PC-9 (cell line): Measurements from ENCODE around the gene NFKBIL1. TPM values are rescaled to one million over a fixed set of nuclear protein-coding genes. Genes with fewer than 3 reads are reported as not detected.
A peak's percentile ranks its signal among the peaks of the same experiment; 100 is the strongest.

ENCODE experiments used
- BruUV-seq: library from RNA; stranded (reverse); fragments of 400-500 nt; replicated peaks from 2 replicates; lab custom pipeline; 2021; lab: Mats Ljungman, UMichigan
- CTCF ChIA-PET: fragments of 300-600 bp; sonication (Branson Sonifier 250); formaldehyde crosslinking; loops from one replicate; lab custom pipeline; 2022; ENCODE audit warnings: antibody characterized with exemption; lab: Charles Lee
- POLR2A ChIA-PET: fragments of 300-600 bp; sonication (Branson Sonifier 250); formaldehyde crosslinking; loops from one replicate; lab custom pipeline; 2022; ENCODE audit warnings: antibody characterized with exemption; ENCODE audit not compliant: unreplicated experiment; lab: Charles Lee
- DNase-seq, 2 experiments: peaks; one replicate each; pipeline versions ENCODE4 v3.0.0 to v3.0.0-alpha.2; 2015 to 2022; ENCODE audit warnings: mixed read lengths in 1 of 2
- H2AFZ ChIP-seq: fragments of 200-600 bp; sonication (generic); 2 replicates; pipeline ENCODE4 v1.8.1; 2017; ENCODE audit warnings: antibody characterized with exemption
- H3F3A ChIP-seq: fragments of 200-600 bp; sonication (generic); 2 replicates; pipeline ENCODE4 v1.8.1; 2017; ENCODE audit warnings: antibody characterized with exemption, mild to moderate bottlenecking, low read depth; ENCODE audit not compliant: insufficient read depth
- H3K27ac ChIP-seq: fragments of 200-600 bp; sonication (generic); 2 replicates; pipeline ENCODE4 v1.6.1; 2016; ENCODE audit warnings: mixed run types
- H3K27me3 ChIP-seq: fragments of 200-600 bp; sonication (generic); 2 replicates; pipeline ENCODE4 v1.6.1; 2016; ENCODE audit warnings: low read depth, mixed run types; ENCODE audit not compliant: insufficient read depth
- H3K36me3 ChIP-seq: fragments of 200-600 bp; sonication (generic); 2 replicates; pipeline ENCODE4 v1.6.1; 2016; ENCODE audit warnings: low read depth, mixed run types
- H3K4me1 ChIP-seq: fragments of 200-600 bp; sonication (generic); replicated peaks from 2 replicates; pipeline ENCODE4 v1.6.1; 2016; ENCODE audit warnings: mixed run types; ENCODE audit not compliant: insufficient read depth
- H3K4me2 ChIP-seq: fragments of 200-600 bp; sonication (generic); 2 replicates; pipeline ENCODE4 v1.6.1; 2017; ENCODE audit warnings: mixed run types
- H3K4me3 ChIP-seq: fragments of 200-600 bp; sonication (generic); 2 replicates; pipeline ENCODE4 v1.6.1; 2016; ENCODE audit warnings: mixed run types
- H3K79me2 ChIP-seq: fragments of 200-600 bp; sonication (generic); 2 replicates; pipeline ENCODE4 v1.6.1; 2017; ENCODE audit warnings: low read depth, mixed run types
- H3K9me2 ChIP-seq: fragments of 200-600 bp; sonication (generic); 2 replicates; pipeline ENCODE4 v1.8.1; 2017; ENCODE audit warnings: mild to moderate bottlenecking; ENCODE audit not compliant: insufficient read depth
- H3K9me3 ChIP-seq: fragments of 200-600 bp; sonication (generic); 2 replicates; pipeline ENCODE4 v1.8.1; 2016; ENCODE audit warnings: low read depth; ENCODE audit not compliant: insufficient read depth
- H4K20me1 ChIP-seq: fragments of 200-600 bp; sonication (generic); 2 replicates; pipeline ENCODE4 v1.8.1; 2017; ENCODE audit not compliant: insufficient read depth
- EZH2 ChIP-seq: fragments of 200-600 bp; sonication (generic); IDR thresholded peaks from 2 replicates; pipeline ENCODE4 v1.8.0; 2017; ENCODE audit warnings: antibody characterized with exemption, low read depth
- intact Hi-C: fragments of 100-400 bp; cut with micrococcal nuclease; formaldehyde crosslinking; loops from one replicate; pipeline ENCODE4 v1.10.0; 2022; ENCODE audit not compliant: unreplicated experiment
- total RNA-seq: library from RNA; stranded (reverse); gene quantifications from 2 replicates; pipeline ENCODE4 v1.2.3, GENCODE V29; 2021
- TF ChIP-seq, protein P1 (sequence below): fragments of 200-600 bp; sonication (generic); conservative IDR thresholded peaks from 2 replicates; pipeline ENCODE4 v1.6.1; 2017; ENCODE audit warnings: mixed run types, antibody characterized with exemption, mild to moderate bottlenecking, moderate library complexity

Gene NFKBIL1
- total RNA-seq, 1 experiment from 2014 or later: 26.1 TPM

DNA sequence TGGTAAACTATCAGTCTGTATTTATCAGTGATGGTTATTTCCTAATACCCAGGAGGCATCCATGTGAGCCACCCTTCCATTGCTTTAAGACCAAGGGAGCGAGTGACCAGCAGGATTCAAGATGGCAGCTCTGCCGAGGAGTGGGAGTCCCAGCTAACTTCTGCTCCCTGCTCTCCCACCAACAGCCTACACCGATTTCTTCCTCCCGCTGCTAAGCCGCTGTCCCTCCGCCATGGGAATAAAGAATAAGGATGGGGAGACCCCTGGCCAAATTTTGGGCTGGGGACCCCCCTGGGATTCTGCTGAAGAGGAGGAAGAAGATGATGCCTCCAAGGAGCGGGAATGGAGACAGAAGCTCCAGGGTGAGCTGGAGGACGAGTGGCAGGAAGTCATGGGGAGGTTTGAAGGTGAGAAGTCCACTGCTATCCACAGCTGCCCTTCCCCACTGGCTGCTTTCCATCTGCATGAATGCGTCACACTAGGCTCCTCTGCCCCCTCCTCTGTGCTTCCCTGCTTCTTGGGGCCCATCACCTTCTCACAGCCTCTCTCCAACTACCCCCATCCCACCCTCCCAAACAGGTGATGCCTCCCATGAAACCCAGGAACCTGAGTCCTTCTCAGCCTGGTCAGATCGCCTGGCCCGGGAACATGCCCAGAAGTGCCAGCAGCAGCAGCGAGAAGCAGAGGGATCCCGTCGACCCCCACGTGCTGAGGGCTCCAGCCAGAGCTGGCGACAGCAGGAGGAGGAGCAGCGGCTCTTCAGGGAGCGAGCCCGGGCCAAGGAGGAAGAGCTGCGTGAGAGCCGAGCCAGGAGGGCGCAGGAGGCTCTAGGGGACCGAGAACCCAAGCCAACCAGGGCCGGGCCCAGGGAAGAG lies 10.3 kb downstream of the NFKBIL1 start:
- Histone ChIP-seq H2AFZ (no peak overlapping the region), H3K4me2 (no peak overlapping the region), H3K4me3 (no peak overlapping the region), H3K36me3 (0 out of 2 replicates have a peak, but pooled peaks cover 6% of the 10 kb centered on the region), H3K27ac (no peak overlapping the region), H3K9me2 (no peaks in the 10 kb centered on the region), H3K4me1 (peaks cover 15% of the 10 kb centered on the region), H4K20me1 (0 out of 2 replicates have a peak, but pooled peaks cover 4% of the 10 kb centered on the region), H3K79me2 (0 out of 2 replicates have a peak, but pooled peaks cover 3% of the 10 kb centered on the region), H3K27me3 (no peaks in the 10 kb centered on the region), H3F3A (peaks cover 22% of the 10 kb centered on the region; the same call in 1 of the 2 replicates), H3K9me3 (no peaks in the 10 kb centered on the region)
- ChIA-PET CTCF (no interaction called here), POLR2A (no interaction called here)
- DNase-seq: no peak
- intact Hi-C loops: no loop called here
- no TSS peak for BruUV-seq
- TF ChIP-seq EZH2: no peak
- TF ChIP-seq, protein P1, sequence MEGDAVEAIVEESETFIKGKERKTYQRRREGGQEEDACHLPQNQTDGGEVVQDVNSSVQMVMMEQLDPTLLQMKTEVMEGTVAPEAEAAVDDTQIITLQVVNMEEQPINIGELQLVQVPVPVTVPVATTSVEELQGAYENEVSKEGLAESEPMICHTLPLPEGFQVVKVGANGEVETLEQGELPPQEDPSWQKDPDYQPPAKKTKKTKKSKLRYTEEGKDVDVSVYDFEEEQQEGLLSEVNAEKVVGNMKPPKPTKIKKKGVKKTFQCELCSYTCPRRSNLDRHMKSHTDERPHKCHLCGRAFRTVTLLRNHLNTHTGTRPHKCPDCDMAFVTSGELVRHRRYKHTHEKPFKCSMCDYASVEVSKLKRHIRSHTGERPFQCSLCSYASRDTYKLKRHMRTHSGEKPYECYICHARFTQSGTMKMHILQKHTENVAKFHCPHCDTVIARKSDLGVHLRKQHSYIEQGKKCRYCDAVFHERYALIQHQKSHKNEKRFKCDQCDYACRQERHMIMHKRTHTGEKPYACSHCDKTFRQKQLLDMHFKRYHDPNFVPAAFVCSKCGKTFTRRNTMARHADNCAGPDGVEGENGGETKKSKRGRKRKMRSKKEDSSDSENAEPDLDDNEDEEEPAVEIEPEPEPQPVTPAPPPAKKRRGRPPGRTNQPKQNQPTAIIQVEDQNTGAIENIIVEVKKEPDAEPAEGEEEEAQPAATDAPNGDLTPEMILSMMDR: no peak

DNA sequence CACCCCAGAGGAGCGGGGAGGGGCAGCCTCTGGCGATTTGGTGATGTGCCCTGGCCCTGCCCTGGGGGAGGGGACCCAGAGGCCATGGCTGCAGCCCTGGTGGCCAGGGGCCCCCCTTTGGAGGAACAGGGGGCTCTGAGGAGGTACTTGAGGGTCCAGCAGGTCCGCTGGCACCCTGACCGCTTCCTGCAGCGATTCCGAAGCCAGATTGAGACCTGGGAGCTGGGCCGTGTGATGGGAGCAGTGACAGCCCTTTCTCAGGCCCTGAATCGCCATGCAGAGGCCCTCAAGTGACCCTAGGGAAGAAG lies 10.9 kb downstream of the NFKBIL1 start:
- H3K79me2 ChIP-seq: 0 out of 2 replicates have a peak, but pooled peaks cover 3% of the 10 kb centered on the region
- no peak overlapping the region for H2AFZ ChIP-seq
- no peaks in the 10 kb centered on the region for H3K9me3 ChIP-seq
- 0 out of 2 replicates have a peak, but pooled peaks cover 4% of the 10 kb centered on the region for H4K20me1 ChIP-seq
- H3K4me2 ChIP-seq: no peak overlapping the region
- no peak overlapping the region for H3K4me3 ChIP-seq
- intact Hi-C loops: no loop called here
- TF ChIP-seq EZH2: no peak
- TF ChIP-seq, protein P1: no peak
- DNase-seq: no peak
- H3K36me3 ChIP-seq: 0 out of 2 replicates have a peak, but pooled peaks cover 6% of the 10 kb centered on the region
- no peaks in the 10 kb centered on the region for H3K9me2 ChIP-seq
- POLR2A ChIA-PET: no interaction called here
- H3F3A ChIP-seq: peaks cover 22% of the 10 kb centered on the region; the same call in 1 of the 2 replicates
- BruUV-seq: no TSS peak
- H3K4me1 ChIP-seq: peaks cover 15% of the 10 kb centered on the region
- no peak overlapping the region for H3K27ac ChIP-seq
- CTCF ChIA-PET: no interaction called here
- H3K27me3 ChIP-seq: no peaks in the 10 kb centered on the region

DNA sequence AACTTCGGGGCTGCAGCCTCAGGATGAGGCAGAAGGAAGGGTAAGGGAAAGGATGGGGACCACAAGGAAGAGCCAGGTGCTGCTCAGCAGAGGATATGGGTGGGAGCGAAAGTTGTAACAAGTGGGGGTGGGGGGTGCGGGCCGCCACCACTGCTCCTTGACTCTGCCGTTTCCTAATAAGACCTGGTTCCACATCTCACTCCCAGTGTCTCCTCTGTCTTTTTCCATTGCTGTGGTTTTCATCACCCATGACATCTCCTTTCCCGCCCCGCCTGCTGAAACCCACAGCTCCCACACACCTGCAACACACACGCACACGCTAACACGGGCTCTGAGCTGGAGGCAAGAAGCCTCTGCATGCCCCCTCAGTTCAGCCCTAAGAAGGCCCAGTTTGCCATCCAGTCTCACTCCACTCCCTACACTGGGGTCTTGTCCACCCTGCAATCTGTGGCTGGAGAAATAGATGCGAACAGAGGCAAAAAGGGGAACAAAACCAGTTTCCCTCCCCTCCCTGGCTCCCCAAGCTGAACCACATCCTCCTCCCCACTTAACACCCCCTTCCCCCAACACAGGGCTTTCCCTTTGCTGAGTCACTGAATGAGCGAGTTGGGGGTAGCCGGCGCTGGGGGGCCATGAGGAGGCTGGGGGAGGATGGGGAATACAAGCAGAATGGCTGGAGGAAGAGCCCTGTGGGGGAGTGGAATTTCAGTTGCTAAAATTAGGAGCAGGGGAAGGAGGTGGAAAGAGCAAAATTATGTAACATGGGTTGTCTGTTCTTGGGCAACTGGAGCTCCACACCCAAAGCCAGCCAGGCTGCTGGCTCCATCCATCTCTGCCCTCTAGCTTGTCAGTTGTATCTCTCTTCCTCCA lies 11.5 kb downstream of the NFKBIL1 start:
- no peak overlapping the region for H2AFZ ChIP-seq
- H3K9me2 ChIP-seq: no peaks in the 10 kb centered on the region
- H3K4me2 ChIP-seq: no peak overlapping the region
- POLR2A ChIA-PET: interaction anchor here (0.5 kb wide), 1 partner anchor 1413 kb away, joined by 7 read pairs; no protein-coding TSS in a partner anchor
- peak overlapping the region; percentile 33; the same call in 1 of the 2 replicates for H3K27ac ChIP-seq
- BruUV-seq: no TSS peak
- intact Hi-C loops: no loop called here
- H3F3A ChIP-seq: peaks cover 18% of the 10 kb centered on the region; the same call in 1 of the 2 replicates
- no peak for DNase-seq
- 0 out of 2 replicates have a peak, but pooled peaks cover 3% of the 10 kb centered on the region for H3K79me2 ChIP-seq
- no peak overlapping the region for H3K4me3 ChIP-seq
- CTCF ChIA-PET: interaction anchor here (0.7 kb wide), 1 partner anchor 13 kb away, joined by 5 read pairs; the partner anchor contains the start of gene ATP6V1G2
- no peaks in the 10 kb centered on the region for H3K9me3 ChIP-seq
- H3K27me3 ChIP-seq: no peaks in the 10 kb centered on the region
- H3K4me1 ChIP-seq: peaks cover 15% of the 10 kb centered on the region
- TF ChIP-seq, protein P1: no peak
- TF ChIP-seq EZH2: no peak
- H3K36me3 ChIP-seq: 0 out of 2 replicates have a peak, but pooled peaks cover 6% of the 10 kb centered on the region
- H4K20me1 ChIP-seq: 0 out of 2 replicates have a peak, but pooled peaks cover 4% of the 10 kb centered on the region
